Choroid plexus epithelial cell (primary cell): ENCODE data around the gene CMSS1.

Experiments
- DNase-seq: peaks from one replicate; pipeline ENCODE4 v3.0.0-alpha.2; 2010; ENCODE audit warnings: low read depth
- H3K4me3 ChIP-seq: 2 replicates; pipeline ENCODE4 v1.5.1; 2011; ENCODE audit warnings: low read depth, mild to moderate bottlenecking, control low read depth, low read length, moderate library complexity
- CTCF ChIP-seq: conservative IDR thresholded peaks from 2 replicates; pipeline ENCODE4 v1.5.1; 2011; ENCODE audit warnings: low read depth, mild to moderate bottlenecking, control low read depth, inconsistent platforms, low read length, moderate library complexity

Gene CMSS1

GRCh38 chr3:100075196-100075595 is 257.5 kb downstream of the CMSS1 start:
- no peak for DNase-seq
- no peak overlapping the region for H3K4me3 ChIP-seq
- TF ChIP-seq CTCF: no peak

GRCh38 chr3:100075851-100076730 is 258.4 kb downstream of the CMSS1 start:
- DNase-seq: no peak
- H3K4me3 ChIP-seq: no peak overlapping the region
- TF ChIP-seq CTCF: no peak

DNA sequence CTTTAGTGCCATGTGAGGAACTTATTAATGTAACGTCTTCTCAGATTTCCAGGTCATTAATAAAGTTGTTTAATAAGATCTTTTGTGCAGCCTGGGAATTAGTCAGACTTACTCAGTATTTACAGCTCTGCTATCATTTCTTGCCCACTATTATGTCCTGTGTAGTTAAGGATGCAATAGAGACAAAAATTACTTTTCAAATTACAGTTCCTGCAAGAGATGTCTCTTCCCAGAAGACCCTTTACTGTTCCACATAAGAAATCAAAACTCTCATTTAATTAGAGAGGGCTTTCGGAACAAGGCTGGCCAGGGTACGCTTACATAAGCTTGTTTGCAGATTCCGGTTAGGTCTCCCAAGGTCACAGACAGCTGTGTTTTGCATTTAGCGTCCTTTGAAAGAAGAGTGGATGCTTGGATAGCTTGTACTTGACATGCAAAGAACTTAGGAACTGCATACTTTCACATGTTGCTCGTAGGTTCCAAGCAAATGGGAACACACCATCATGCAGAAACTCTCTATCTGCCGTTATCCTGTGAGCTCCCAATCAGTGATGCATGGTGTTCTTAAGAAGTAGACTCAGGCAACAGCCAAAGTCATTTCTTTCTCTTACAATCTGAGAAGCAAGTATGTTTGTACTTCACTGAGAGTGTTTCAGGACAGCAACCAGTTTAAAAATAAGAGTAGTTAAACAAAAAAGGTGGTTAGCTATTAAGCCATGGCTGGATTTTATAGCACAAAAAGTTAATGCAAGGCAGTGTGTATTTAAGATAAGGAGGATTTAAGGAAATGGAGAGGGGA is 259.3 kb downstream of the CMSS1 start:
- TF ChIP-seq CTCF: no peak
- DNase-seq: no peak
- no peak overlapping the region for H3K4me3 ChIP-seq

DNA sequence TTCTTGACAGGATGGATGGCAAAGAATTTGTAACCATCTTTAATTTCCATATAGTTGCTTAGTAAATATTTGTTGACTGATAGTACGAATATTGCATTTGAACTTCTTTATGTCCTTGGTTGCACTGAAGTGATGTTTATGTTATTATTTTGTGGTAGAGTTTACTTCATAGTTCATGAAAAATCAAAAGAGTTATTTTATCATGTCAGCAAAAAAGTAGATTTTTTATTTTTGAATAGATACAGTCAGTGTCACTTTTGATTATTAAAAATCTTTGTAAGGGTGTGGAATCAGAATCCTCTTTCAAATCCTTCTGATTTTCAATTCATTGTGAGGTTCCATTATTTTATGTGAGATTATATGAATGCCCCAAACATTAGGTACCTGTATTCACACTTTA is 261.7 kb downstream of the CMSS1 start:
- DNase-seq: no peak
- TF ChIP-seq CTCF: no peak

DNA sequence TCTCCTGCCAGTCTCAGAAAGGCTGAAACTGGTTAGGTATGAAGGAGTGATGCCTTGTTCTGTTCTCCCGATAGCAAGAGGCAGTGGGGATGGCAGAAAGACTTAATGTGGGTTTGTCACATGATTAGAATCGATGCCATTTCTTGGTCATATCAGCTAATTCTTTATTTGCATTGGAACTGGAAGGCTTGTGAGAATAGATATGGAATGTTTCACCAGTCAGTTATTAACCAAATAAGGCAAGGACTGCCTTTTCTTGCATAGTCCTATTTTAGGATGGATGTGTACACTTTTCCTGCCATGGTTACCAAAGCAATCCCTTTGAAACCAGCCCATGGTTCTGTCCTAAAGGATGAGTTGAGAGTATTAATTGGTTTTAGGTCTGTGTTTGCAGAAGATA is 262.9 kb downstream of the CMSS1 start:
- DNase-seq: no peak
- no peak for TF ChIP-seq CTCF
- H3K4me3 ChIP-seq: no peak overlapping the region

More for the DNA sequence above, 261.7 kb downstream of the CMSS1 start:
- no peak overlapping the region for H3K4me3 ChIP-seq

GRCh38 chr3:100081311-100081710 is 263.6 kb downstream of the CMSS1 start:
- TF ChIP-seq CTCF: no peak
- DNase-seq: no peak
- H3K4me3 ChIP-seq: no peak overlapping the region
